IMR-90 (cell line): ENCODE data around the gene MAST3. TPM values are rescaled to one million over a fixed set of nuclear protein-coding genes. Genes with fewer than 3 reads are reported as not detected.

Experiments used
- ATAC-seq: fragments of 200-7000 bp; cut with Tn5 transposase; 2 replicates; pipeline ENCODE4 v1.9.1; 2020; ENCODE audit warnings: low read depth, mild to moderate bottlenecking, moderate library complexity
- BruUV-seq: library from RNA; stranded (reverse); fragments of 400-500 nt; replicated peaks from 2 replicates; lab custom pipeline; 2021; lab: Mats Ljungman, UMichigan
- CTCF ChIA-PET: fragments of 300-600 bp; formaldehyde crosslinking; extraction: SDS; loops from one replicate; lab custom pipeline; 2021; ENCODE audit warnings: antibody characterized with exemption; lab: Yijun Ruan, JAX
- POLR2A ChIA-PET: fragments of 300-600 bp; sonication (Branson Sonifier 250); formaldehyde crosslinking; loops from one replicate; lab custom pipeline; 2022; ENCODE audit warnings: antibody characterized with exemption; ENCODE audit not compliant: unreplicated experiment; lab: Charles Lee
- DNase-seq: peaks from one replicate; pipeline ENCODE4 v3.0.0; 2013
- H2AFZ ChIP-seq: replicated peaks from 2 replicates; pipeline ENCODE3; 2013; ENCODE audit warnings: low read length, mild to moderate bottlenecking; ENCODE audit not compliant: poor library complexity
- H2AK5ac ChIP-seq: 2 replicates; pipeline ENCODE4 v1.6.1; 2013; ENCODE audit warnings: low read depth, low read length, inconsistent platforms
- H2AK9ac ChIP-seq: replicated peaks from 2 replicates; pipeline ENCODE3; 2013; ENCODE audit warnings: mild to moderate bottlenecking, low read depth, low read length, moderate library complexity; ENCODE audit not compliant: poor library complexity
- H2BK120ac ChIP-seq: 2 replicates; pipeline ENCODE4 v1.6.1; 2013; ENCODE audit warnings: low read depth, low read length, inconsistent platforms
- H2BK15ac ChIP-seq: 3 replicates; pipeline ENCODE4 v1.6.1; 2013; ENCODE audit warnings: low read depth, low read length, inconsistent platforms
- H2BK20ac ChIP-seq: 2 replicates; pipeline ENCODE4 v1.6.1; 2013; ENCODE audit warnings: low read depth, mild to moderate bottlenecking, inconsistent platforms, low read length, moderate library complexity
- H2BK5ac ChIP-seq: 2 replicates; pipeline ENCODE4 v1.6.1; 2013; ENCODE audit warnings: mild to moderate bottlenecking, low read depth, low read length, inconsistent platforms; ENCODE audit not compliant: poor library complexity, severe bottlenecking
- H3K14ac ChIP-seq: replicated peaks from 2 replicates; pipeline ENCODE4 v1.6.1; 2013; ENCODE audit warnings: low read depth, low read length, inconsistent platforms
- H3K18ac ChIP-seq: 2 replicates; pipeline ENCODE4 v1.6.1; 2013; ENCODE audit warnings: low read depth, low read length, control low read depth
- H3K23ac ChIP-seq: 2 replicates; pipeline ENCODE4 v1.6.1; 2013; ENCODE audit warnings: low read depth, low read length, inconsistent platforms
- H3K27ac ChIP-seq: 2 replicates; pipeline ENCODE4 v1.5.1; 2013; ENCODE audit warnings: mild to moderate bottlenecking, control low read depth, low read length; ENCODE audit not compliant: insufficient read depth
- H3K27me3 ChIP-seq: 2 replicates; pipeline ENCODE4 v1.6.1; 2013; ENCODE audit warnings: low read length; ENCODE audit not compliant: control insufficient read depth, insufficient read depth
- H3K36me3 ChIP-seq: 2 replicates; pipeline ENCODE4 v1.6.1; 2013; ENCODE audit warnings: low read length, mixed read lengths; ENCODE audit not compliant: control insufficient read depth, insufficient read depth
- H3K4ac ChIP-seq: 2 replicates; pipeline ENCODE4 v1.6.1; 2013; ENCODE audit warnings: low read depth, low read length, inconsistent platforms
- H3K4me1 ChIP-seq: 2 replicates; pipeline ENCODE4 v1.6.1; 2013; ENCODE audit warnings: low read length, mixed read lengths; ENCODE audit not compliant: control insufficient read depth, insufficient read depth
- H3K4me2 ChIP-seq: 2 replicates; pipeline ENCODE4 v1.6.1; 2013; ENCODE audit warnings: low read depth, mild to moderate bottlenecking, control low read depth, low read length, moderate library complexity
- H3K4me3 ChIP-seq: 2 replicates; pipeline ENCODE4 v1.5.1; 2013; ENCODE audit warnings: low read depth, mild to moderate bottlenecking, control low read depth, low read length, moderate library complexity; ENCODE audit not compliant: insufficient read depth
- H3K56ac ChIP-seq: 2 replicates; pipeline ENCODE4 v1.6.1; 2013; ENCODE audit warnings: low read length, inconsistent platforms; ENCODE audit not compliant: insufficient read depth; ENCODE audit errors: extremely low read depth
- H3K79me1 ChIP-seq, 2 experiments: 2 replicates each; pipeline ENCODE4 v1.6.1; 2013; ENCODE audit warnings: low read length in 2 of 2, inconsistent platforms in 1 of 2, low read depth in 1 of 2
- H3K9ac ChIP-seq: 2 replicates; pipeline ENCODE4 v1.6.1; 2013; ENCODE audit warnings: low read depth, low read length, control low read depth
- H3K9me1 ChIP-seq: 2 replicates; pipeline ENCODE4 v1.6.1; 2013; ENCODE audit warnings: low read length, inconsistent platforms; ENCODE audit not compliant: insufficient read depth
- H3K9me3 ChIP-seq: 2 replicates; pipeline ENCODE4 v1.6.1; 2013; ENCODE audit warnings: low read length; ENCODE audit not compliant: control insufficient read depth, insufficient read depth
- H4K20me1 ChIP-seq: 2 replicates; pipeline ENCODE4 v1.6.1; 2013; ENCODE audit warnings: low read length, inconsistent platforms; ENCODE audit not compliant: insufficient read depth
- H4K5ac ChIP-seq: 2 replicates; pipeline ENCODE4 v1.6.1; 2013; ENCODE audit warnings: mild to moderate bottlenecking, low read depth, low read length, control low read depth
- H4K8ac ChIP-seq, 2 experiments: 2 replicates each; pipeline ENCODE4 v1.6.1; 2013; ENCODE audit warnings: low read depth in 2 of 2, low read length in 2 of 2, control low read depth in 1 of 2, inconsistent platforms in 1 of 2
- H4K91ac ChIP-seq: 2 replicates; pipeline ENCODE4 v1.6.1; 2013; ENCODE audit warnings: low read depth, low read length, inconsistent platforms; ENCODE audit not compliant: insufficient read depth
- POLR2A ChIP-seq: IDR thresholded peaks from 2 replicates; pipeline ENCODE4 v1.6.1; 2012; ENCODE audit warnings: mild to moderate bottlenecking, low read depth, low read length
- RAD21 ChIP-seq: IDR thresholded peaks from 2 replicates; pipeline ENCODE4 v1.6.1; 2012; ENCODE audit warnings: low read length, improper control_type of control experiment
- SMC3 ChIP-seq: fragments of 150-350 bp; IDR thresholded peaks from 2 replicates; pipeline ENCODE4 v1.6.1; 2016; ENCODE audit warnings: low read depth, mild to moderate bottlenecking, antibody characterized with exemption, low read length, moderate library complexity
- WGBS, 2 experiments: methylation state at CpG; one replicate each; pipeline versions ENCODE4 v1.1.5 to v1.1.7; 2013; ENCODE audit warnings: missing lambda C conversion rate in 2 of 2; ENCODE audit not compliant: insufficient read length in 1 of 2; ENCODE audit errors: extremely low coverage in 2 of 2; 5-methylcytosine and 5-hydroxymethylcytosine counted together
- dilution Hi-C: fragments of 300-500 bp; cut with HindIII; formaldehyde crosslinking; loops from one replicate; pipeline ENCODE4 v1.14.3; 2018; ENCODE audit warnings: low sequenced_read_pairs; ENCODE audit not compliant: unreplicated experiment
- in situ Hi-C: fragments of 300-500 bp; cut with MboI; formaldehyde crosslinking; loops from 3 replicates; pipeline ENCODE4 v1.14.3; 2019; ENCODE audit warnings: low sequenced_read_pairs, inconsistent platforms, mixed read lengths
- intact Hi-C: fragments of 100-400 bp; cut with micrococcal nuclease; formaldehyde crosslinking; loops from 2 replicates; pipeline ENCODE4 v1.10.0; 2022
- polyA plus RNA-seq, 3 experiments: library from polyadenylated mRNA; depleted of rRNA; stranded (reverse); fragments of >200 nt; gene quantifications; 2 replicates each; pipeline ENCODE4 v1.2.3, GENCODE V29; 2012; ENCODE audit warnings: low replicate concordance in 1 of 3
- total RNA-seq: library from RNA; depleted of rRNA; stranded (reverse); fragments of >200 nt; gene quantifications from 2 replicates; pipeline ENCODE4 v1.2.3, GENCODE V29; 2012

The MAST3 gene
- total and polyA plus RNA-seq, 2 of the 4 experiments (the other 2 are of a cell fraction): 1.3 to 4.3 TPM

DNA sequence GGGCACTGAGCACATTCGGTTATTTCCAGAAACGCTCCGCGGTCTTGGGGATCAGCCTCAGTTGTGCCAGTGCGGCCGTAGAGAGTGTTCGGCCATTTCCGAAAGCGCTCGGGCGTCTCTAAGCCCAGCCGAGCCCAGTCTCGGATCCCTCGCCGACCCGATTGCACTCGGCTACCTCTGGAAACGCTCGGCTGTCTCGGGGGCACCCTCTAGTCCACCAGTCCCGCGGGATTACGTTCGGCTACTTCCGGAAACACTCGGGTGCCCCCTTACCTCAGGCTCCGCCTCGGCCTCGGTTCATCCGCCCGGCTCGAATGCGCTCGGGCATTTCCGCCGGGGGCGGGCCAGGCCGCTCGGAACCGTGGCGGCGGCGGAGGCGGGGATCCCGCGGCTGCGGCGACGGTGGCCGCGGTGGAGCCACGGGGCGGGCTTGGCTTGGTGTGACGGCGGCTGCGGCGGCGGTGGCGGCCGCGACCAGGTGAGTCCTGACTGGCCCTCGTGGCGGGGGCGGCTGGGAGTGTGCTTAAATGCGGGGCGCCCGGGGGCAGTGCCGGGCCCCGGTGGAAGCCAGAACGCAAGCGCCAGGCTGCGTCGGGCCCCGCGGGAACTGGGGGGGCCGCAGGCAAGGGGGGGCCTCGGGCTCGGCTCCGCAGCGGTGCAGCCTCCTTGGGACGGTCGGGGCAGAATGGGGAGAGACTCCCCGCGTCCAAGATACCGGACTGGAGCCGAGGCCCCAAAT is 55.4 kb downstream of the MAST3 start, which contains the start of gene PIK3R2:
PIK3R2 (plus strand) TSS at position 347 of the 739 bp plus-strand sequence. CDS start 2,717 bp downstream, outside the sequence.
- H4K20me1 ChIP-seq: peaks cover 29% of the 10 kb centered on the region
- H3K4me2 ChIP-seq: peak within 1 kb of the TSS; percentile 99
- H2BK120ac ChIP-seq: peak within 1 kb of the TSS; percentile 69
- peak within 1 kb of the TSS; percentile 46 for H4K5ac ChIP-seq
- peak within 1 kb of the TSS; percentile 45; the same call in 1 of the 2 replicates for H2BK20ac ChIP-seq
- no TSS peak for BruUV-seq
- H3K4me1 ChIP-seq: peaks cover 19% of the 10 kb centered on the region
- ChIA-PET POLR2A (interaction anchor here (0.6 kb wide), 1 partner anchor 76 kb away, joined by 12 read pairs; no protein-coding TSS in a partner anchor), CTCF (interaction anchor here (0.9 kb wide), 1 partner anchor 67 kb away, joined by 3 read pairs; no protein-coding TSS in a partner anchor)
- H3K23ac ChIP-seq: peak within 1 kb of the TSS; percentile 91
- peak within 1 kb of the TSS; percentile 97 for H3K9ac ChIP-seq
- H2BK15ac ChIP-seq: peak within 1 kb of the TSS; percentile 77; the same call in 1 of the 3 replicates
- peak within 1 kb of the TSS; percentile 98 for H2AFZ ChIP-seq
- peak within 1 kb of the TSS; percentile 94 for H2AK9ac ChIP-seq
- TF ChIP-seq SMC3: no peak
- TF ChIP-seq POLR2A: peak; percentile 32; the same call in 1 of the 2 replicates
- no peak for TF ChIP-seq RAD21
- H4K8ac ChIP-seq: peak within 1 kb of the TSS; percentile 55 to 96; a peak in 3 of 4 replicates
- H2BK5ac ChIP-seq: peak within 1 kb of the TSS; percentile 77
- peak within 1 kb of the TSS; percentile 27 for H2AK5ac ChIP-seq
- H3K36me3 ChIP-seq: peaks cover 8% of the 10 kb centered on the region; the same call in 1 of the 2 replicates
- H3K9me3 ChIP-seq: no peaks in the 10 kb centered on the region
- peak; percentile 98 for DNase-seq
- dilution Hi-C loops (no loop called here), intact Hi-C loops (loop anchor here (5.0 to 10.0 kb wide), 2 partner anchors 41 to 148 kb away; partner anchors contain the start of gene ARRDC2), in situ Hi-C loops (no loop called here)
- 1% methylated on average over 28 of the region's 86 CpGs; no CpG with 5 or more reads in 1 of the 2 experiments for WGBS, 2 experiments
- peak within 1 kb of the TSS; percentile 83 for H4K91ac ChIP-seq
- H3K27ac ChIP-seq: peak within 1 kb of the TSS; percentile 88
- H3K14ac ChIP-seq: peak within 1 kb of the TSS; percentile 97
- H3K79me1 ChIP-seq: peaks cover 15 to 45% of the 10 kb centered on the region in 2 experiments; a peak in 3 of 4 replicates
- peaks cover 17% of the 10 kb centered on the region for H3K9me1 ChIP-seq
- H3K18ac ChIP-seq: peak within 1 kb of the TSS; percentile 68
- no peaks in the 10 kb centered on the region for H3K27me3 ChIP-seq
- ATAC-seq: peak; percentile 90
- H3K56ac ChIP-seq: peak within 1 kb of the TSS; percentile 90
- H3K4me3 ChIP-seq: peak within 1 kb of the TSS; percentile 98
- peak within 1 kb of the TSS; percentile 96 for H3K4ac ChIP-seq
